ENCODE data around the gene ANKRD44. TPM values are rescaled to one million over a fixed set of nuclear protein-coding genes. Genes with fewer than 3 reads are reported as not detected.

The ANKRD44 gene
- total RNA-seq, 1 experiment from 2014 or later, result 0.68 TPM

GRCh38 chr2:197163712-197164140 is 146.9 kb downstream of the ANKRD44 start:
- ChIA-PET POLR2A (no interaction called here), CTCF (interaction anchor here (0.9 to 1.2 kb wide), 2 partner anchors 88 to 289 kb away, joined by 3 read pairs; no protein-coding TSS in a partner anchor)
- 0 out of 2 replicates have a peak overlapping the region, but pooled peaks have one; percentile 58 for H3K4me3 Mint-ChIP-seq
- peaks cover 5% of the 10 kb centered on the region for H3K27me3 Mint-ChIP-seq (ENCODE audit: low read depth)
- H3K4me1 Mint-ChIP-seq, result peaks cover 12% of the 10 kb centered on the region
- DNase-seq (ENCODE audit: low spot score), result no peak
- TF ChIP-seq ZNF219 (CRISPR knock-in tag; IDR thresholded peaks at IDR 0.05; ENCODE audit: borderline replicate concordance), result no peak
- TF ChIP-seq USF1 (CRISPR knock-in tag; IDR thresholded peaks at IDR 0.05), result peak; percentile 72
- peak; percentile 66 for TF ChIP-seq USF2 (CRISPR knock-in tag; IDR thresholded peaks at IDR 0.05)
- ATAC-seq, result no peak
- no peak overlapping the region for H3K27ac Mint-ChIP-seq
- H3K9me3 Mint-ChIP-seq, result no peaks in the 10 kb centered on the region
- no peaks in the 10 kb centered on the region for H3K36me3 Mint-ChIP-seq

- TF ChIP-seq SOX15 (CRISPR knock-in tag; IDR thresholded peaks at IDR 0.05) (no peak), STAT6 (CRISPR knock-in tag; conservative IDR thresholded peaks at IDR 0.05; ENCODE audit: low read depth) (no peak), HMGA2 (CRISPR knock-in tag; IDR thresholded peaks at IDR 0.05) (no peak), ZNF281 (CRISPR knock-in tag; IDR thresholded peaks at IDR 0.05) (no peak), TCF7 (CRISPR knock-in tag; IDR thresholded peaks at IDR 0.05; ENCODE audit: low read depth) (no peak), CTCF (IDR thresholded peaks at IDR 0.05) (no peak), TEAD1 (CRISPR knock-in tag; IDR thresholded peaks at IDR 0.05) (no peak), MLX (CRISPR knock-in tag; IDR thresholded peaks at IDR 0.05) (no peak)
- Mint-ChIP-seq H3K27ac (no peak overlapping the region), H3K4me3 (no peak overlapping the region), H3K9me3 (no peaks in the 10 kb centered on the region), H3K27me3 (ENCODE audit: low read depth) (peaks cover 5% of the 10 kb centered on the region), H3K36me3 (no peaks in the 10 kb centered on the region), H3K4me1 (peaks cover 12% of the 10 kb centered on the region)
- ATAC-seq (no peak), DNase-seq (ENCODE audit: low spot score) (no peak)
- ChIA-PET CTCF (no interaction called here), POLR2A (no interaction called here)
Observed at GRCh38 chr2:197161774-197162173, 148.8 kb downstream of the ANKRD44 start.

- H3K27me3 Mint-ChIP-seq (ENCODE audit: low read depth), result no peaks in the 10 kb centered on the region; the same call in 1 of the 2 replicates
- no peak overlapping the region for H3K4me3 Mint-ChIP-seq
- CTCF ChIA-PET, result no interaction called here
- ATAC-seq, result no peak
- H3K36me3 Mint-ChIP-seq, result no peaks in the 10 kb centered on the region
- H3K4me1 Mint-ChIP-seq, result peaks cover 7% of the 10 kb centered on the region
- POLR2A ChIA-PET, result no interaction called here
- no peak for DNase-seq (ENCODE audit: low spot score)
- H3K9me3 Mint-ChIP-seq, result 0 out of 2 replicates have a peak, but pooled peaks cover 4% of the 10 kb centered on the region
- no peak overlapping the region for H3K27ac Mint-ChIP-seq
- no peak for TF ChIP-seq ZNF263 (CRISPR knock-in tag; IDR thresholded peaks at IDR 0.05; ENCODE audit: low read depth)
- TF ChIP-seq ZNF317 (CRISPR knock-in tag; IDR thresholded peaks at IDR 0.05; ENCODE audit: borderline replicate concordance, low read depth), result no peak
- TF ChIP-seq TCF7 (CRISPR knock-in tag; IDR thresholded peaks at IDR 0.05; ENCODE audit: low read depth), result no peak
- TF ChIP-seq ZMAT4 (CRISPR knock-in tag; IDR thresholded peaks at IDR 0.05), result no peak
- TF ChIP-seq MXD4 (CRISPR knock-in tag; IDR thresholded peaks at IDR 0.05; ENCODE audit: borderline replicate concordance), result no peak
- no peak for TF ChIP-seq SP1 (CRISPR knock-in tag; conservative IDR thresholded peaks at IDR 0.05)
- no peak for TF ChIP-seq ZNF425 (CRISPR knock-in tag; conservative IDR thresholded peaks at IDR 0.05)
- no peak for TF ChIP-seq NR1H2 (CRISPR knock-in tag; IDR thresholded peaks at IDR 0.05)
- TF ChIP-seq JAZF1 (CRISPR knock-in tag; IDR thresholded peaks at IDR 0.05), result no peak
Observed at GRCh38 chr2:197159661-197160211, 150.8 kb downstream of the ANKRD44 start.
